ENCODE measurements around the gene ATP11B. TPM values are rescaled to one million over a fixed set of nuclear protein-coding genes. Genes with fewer than 3 reads are reported as not detected.

Gene ATP11B
- total RNA-seq, 8 experiments from 2014 or later, result 16.8 to 45.6 (median 28.7) TPM

- Histone ChIP-seq H3K4me1 (replicated peaks in 1 of 2) (no peaks in the 10 kb centered on the region), H3K27ac (no peak overlapping the region), H3K4me3 (no peak overlapping the region)
- in situ Hi-C loops (cut with MboI; ENCODE audit: low pct_unique_long_range_greater_than_20kb in 2 of 9, low sequenced_read_pairs in 9 of 9, unreplicated experiment in 9 of 9), result no loop called here
- 49 to 100% (median 69%) methylated on average over 2 to 5 of the region's 5 CpGs; no CpG with 5 or more reads in 2 of the 10 experiments for WGBS, 10 experiments
- ATAC-seq (replicated peaks in 6 of 8), result peak in 4 of 8 experiments; percentile 26 to 81 (median 45)
These were observed 118.4 kb downstream of the ATP11B start for GRCh38 chr3:182911782-182912111.

DNA sequence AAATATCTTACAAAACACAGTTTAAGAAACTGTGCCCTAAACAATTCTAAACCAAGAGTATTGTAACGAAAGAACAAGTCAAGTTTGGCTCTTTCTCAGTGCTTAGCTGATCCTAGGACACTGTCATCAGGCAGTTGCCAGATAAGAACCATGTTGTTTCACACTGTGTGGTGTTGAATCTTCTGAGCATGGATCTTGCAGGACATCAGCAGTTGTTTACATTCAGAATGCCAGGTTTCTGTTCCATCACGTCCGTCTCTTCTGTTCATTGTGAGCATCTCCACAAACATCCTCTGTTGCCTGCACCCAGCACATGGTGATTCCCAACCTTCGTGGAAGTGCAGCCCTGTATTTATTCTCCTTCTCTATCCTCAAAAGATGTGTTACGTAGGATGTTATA is 119.2 kb downstream of the ATP11B start:
- WGBS, 10 experiments, result 69 to 100% (median 89%) methylated on average over 1 to 5 of the region's 5 CpGs; no CpG with 5 or more reads in 3 of the 10 experiments
- ATAC-seq (replicated peaks in 6 of 8), result no peak
- Histone ChIP-seq H3K27ac (no peak overlapping the region), H3K4me3 (no peak overlapping the region), H3K4me1 (replicated peaks in 1 of 2) (no peaks in the 10 kb centered on the region)
- in situ Hi-C loops (cut with MboI; ENCODE audit: low pct_unique_long_range_greater_than_20kb in 2 of 9, low sequenced_read_pairs in 9 of 9, unreplicated experiment in 9 of 9), result no loop called here

DNA sequence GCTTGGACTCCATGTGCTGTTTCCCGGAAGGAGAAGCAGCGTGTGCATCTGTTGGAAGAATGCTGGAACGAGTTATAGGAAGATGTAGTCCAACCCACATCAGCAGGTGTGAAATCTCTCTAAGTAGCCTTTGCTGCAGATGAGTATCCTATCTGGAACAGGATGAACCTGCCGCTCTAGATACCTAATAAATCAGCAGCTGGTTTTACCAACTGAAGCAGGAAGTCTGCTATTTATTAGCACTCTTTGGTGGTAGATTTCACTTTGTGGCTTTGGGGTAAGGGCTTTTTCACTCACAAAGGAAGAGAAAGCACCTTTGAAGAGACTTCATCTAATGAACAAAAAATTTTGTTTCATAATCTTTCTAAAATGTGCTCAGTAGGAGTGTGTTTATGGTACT is 120.6 kb downstream of the ATP11B start:
- no peak for ATAC-seq (replicated peaks in 6 of 8)
- in situ Hi-C loops (cut with MboI; ENCODE audit: low pct_unique_long_range_greater_than_20kb in 2 of 9, low sequenced_read_pairs in 9 of 9, unreplicated experiment in 9 of 9), result no loop called here
- H3K27ac ChIP-seq, result no peak overlapping the region
- 25 to 97% (median 77%) methylated on average over 1 to 4 of the region's 4 CpGs; no CpG with 5 or more reads in 3 of the 10 experiments for WGBS, 10 experiments
- no peaks in the 10 kb centered on the region for H3K4me1 ChIP-seq (replicated peaks in 1 of 2)
- no peak overlapping the region for H3K4me3 ChIP-seq

GRCh38 chr3:182914341-182914740 is 121.0 kb downstream of the ATP11B start:
- no peak overlapping the region for H3K4me3 ChIP-seq
- in situ Hi-C loops (cut with MboI; ENCODE audit: low pct_unique_long_range_greater_than_20kb in 2 of 9, low sequenced_read_pairs in 9 of 9, unreplicated experiment in 9 of 9), result no loop called here
- no peaks in the 10 kb centered on the region for H3K4me1 ChIP-seq (replicated peaks in 1 of 2)
- no peak for ATAC-seq (replicated peaks in 6 of 8)
- 30 to 100% (median 86%) methylated on average over 1 of the region's 1 CpG; no CpG with 5 or more reads in 3 of the 10 experiments for WGBS, 10 experiments
- no peak overlapping the region for H3K27ac ChIP-seq

DNA sequence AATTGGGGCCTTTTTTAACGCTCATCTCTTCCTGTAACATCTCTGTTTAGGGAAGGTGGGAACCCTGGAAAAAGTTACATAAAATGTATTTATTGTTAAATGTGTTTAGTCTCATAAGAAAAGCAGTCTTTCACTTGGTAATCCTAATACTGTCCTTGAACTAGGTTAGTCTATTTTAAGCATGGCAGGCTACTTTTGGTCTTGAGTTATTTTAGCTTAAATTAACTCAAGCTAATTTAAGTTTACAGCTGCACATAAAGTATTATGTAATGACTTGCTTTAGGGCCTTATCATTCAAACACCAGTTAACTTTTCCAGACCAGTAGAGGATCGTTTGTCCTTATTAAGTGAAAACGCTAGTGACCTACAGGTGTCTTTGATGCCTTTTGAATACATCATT is 123.8 kb downstream of the ATP11B start:
- in situ Hi-C loops (cut with MboI; ENCODE audit: low pct_unique_long_range_greater_than_20kb in 2 of 9, low sequenced_read_pairs in 9 of 9, unreplicated experiment in 9 of 9), result no loop called here
- no peak for ATAC-seq (replicated peaks in 6 of 8)
- no peak overlapping the region for H3K4me3 ChIP-seq
- no peak overlapping the region for H3K27ac ChIP-seq
- H3K4me1 ChIP-seq (replicated peaks in 1 of 2), result no peaks in the 10 kb centered on the region
- WGBS, 10 experiments, result 46 to 100% (median 80%) methylated on average over 1 to 3 of the region's 3 CpGs

GRCh38 chr3:182919866-182920357 is 126.6 kb downstream of the ATP11B start:
- in situ Hi-C loops (cut with MboI; ENCODE audit: low pct_unique_long_range_greater_than_20kb in 2 of 9, low sequenced_read_pairs in 9 of 9, unreplicated experiment in 9 of 9), result no loop called here
- Histone ChIP-seq H3K27ac (no peak overlapping the region), H3K4me1 (replicated peaks in 1 of 2) (no peaks in the 10 kb centered on the region), H3K4me3 (no peak overlapping the region)
- no peak for ATAC-seq (replicated peaks in 6 of 8)
- 53 to 94% (median 73%) methylated on average over 2 to 5 of the region's 5 CpGs for WGBS, 10 experiments

DNA sequence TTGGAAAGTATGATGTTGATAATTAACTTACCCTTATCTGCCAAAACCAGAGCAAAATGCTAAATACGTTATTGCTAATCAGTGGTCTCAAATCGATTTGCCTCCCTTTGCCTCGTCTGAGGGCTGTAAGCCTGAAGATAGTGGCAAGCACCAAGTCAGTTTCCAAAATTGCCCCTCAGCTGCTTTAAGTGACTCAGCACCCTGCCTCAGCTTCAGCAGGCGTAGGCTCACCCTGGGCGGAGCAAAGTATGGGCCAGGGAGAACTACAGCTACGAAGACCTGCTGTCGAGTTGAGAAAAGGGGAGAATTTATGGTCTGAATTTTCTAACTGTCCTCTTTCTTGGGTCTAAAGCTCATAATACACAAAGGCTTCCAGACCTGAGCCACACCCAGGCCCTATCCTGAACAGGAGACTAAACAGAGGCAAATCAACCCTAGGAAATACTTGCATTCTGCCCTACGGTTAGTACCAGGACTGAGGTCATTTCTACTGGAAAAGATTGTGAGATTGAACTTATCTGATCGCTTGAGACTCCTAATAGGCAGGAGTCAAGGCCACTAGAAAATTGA is 127.3 kb downstream of the ATP11B start:
- Histone ChIP-seq H3K4me1 (replicated peaks in 1 of 2) (no peaks in the 10 kb centered on the region), H3K4me3 (no peak overlapping the region), H3K27ac (no peak overlapping the region)
- in situ Hi-C loops (cut with MboI; ENCODE audit: low pct_unique_long_range_greater_than_20kb in 2 of 9, low sequenced_read_pairs in 9 of 9, unreplicated experiment in 9 of 9), result no loop called here
- WGBS, 10 experiments, result 48 to 100% (median 68%) methylated on average over 1 to 9 of the region's 9 CpGs
- ATAC-seq (replicated peaks in 6 of 8), result peak in 7 of 8 experiments; percentile 16 to 85 (median 47)

DNA sequence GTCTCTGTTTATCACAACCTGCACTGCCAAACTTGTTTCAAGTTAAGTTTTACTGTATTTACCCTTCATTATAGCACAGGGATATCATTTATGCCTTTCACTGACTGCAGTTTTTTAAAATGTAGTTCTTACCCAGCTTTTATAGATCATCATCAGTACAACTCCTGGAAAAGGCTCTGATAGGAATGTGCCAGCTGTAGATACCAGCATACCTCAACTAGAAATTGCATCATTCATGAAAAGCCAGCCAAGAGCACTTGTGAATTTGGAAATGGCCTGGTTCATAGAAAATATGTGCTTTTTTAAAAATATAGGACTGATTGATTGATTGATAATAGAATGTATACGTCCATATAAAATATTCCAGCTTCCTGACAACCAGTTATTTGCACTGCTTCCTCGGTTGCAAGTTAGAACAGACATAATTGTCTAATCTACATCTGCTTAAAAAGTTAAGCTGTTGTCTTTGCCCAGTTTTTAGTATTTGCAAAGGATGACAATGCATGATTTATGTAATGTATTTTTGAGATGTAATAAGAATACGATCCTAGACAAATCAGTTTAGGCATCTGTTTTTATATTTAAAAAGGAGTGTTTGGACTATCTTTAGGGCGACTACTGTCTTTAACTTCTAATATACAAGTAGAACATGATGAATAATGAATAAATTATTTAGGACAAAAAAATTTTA is 128.5 kb downstream of the ATP11B start:
- Histone ChIP-seq H3K4me3 (no peak overlapping the region), H3K4me1 (replicated peaks in 1 of 2) (no peaks in the 10 kb centered on the region), H3K27ac (no peak overlapping the region)
- in situ Hi-C loops (cut with MboI; ENCODE audit: low pct_unique_long_range_greater_than_20kb in 2 of 9, low sequenced_read_pairs in 9 of 9, unreplicated experiment in 9 of 9), result no loop called here
- no peak for ATAC-seq (replicated peaks in 6 of 8)
- 53 to 96% (median 90%) methylated on average over 2 to 4 of the region's 4 CpGs for WGBS, 10 experiments

DNA sequence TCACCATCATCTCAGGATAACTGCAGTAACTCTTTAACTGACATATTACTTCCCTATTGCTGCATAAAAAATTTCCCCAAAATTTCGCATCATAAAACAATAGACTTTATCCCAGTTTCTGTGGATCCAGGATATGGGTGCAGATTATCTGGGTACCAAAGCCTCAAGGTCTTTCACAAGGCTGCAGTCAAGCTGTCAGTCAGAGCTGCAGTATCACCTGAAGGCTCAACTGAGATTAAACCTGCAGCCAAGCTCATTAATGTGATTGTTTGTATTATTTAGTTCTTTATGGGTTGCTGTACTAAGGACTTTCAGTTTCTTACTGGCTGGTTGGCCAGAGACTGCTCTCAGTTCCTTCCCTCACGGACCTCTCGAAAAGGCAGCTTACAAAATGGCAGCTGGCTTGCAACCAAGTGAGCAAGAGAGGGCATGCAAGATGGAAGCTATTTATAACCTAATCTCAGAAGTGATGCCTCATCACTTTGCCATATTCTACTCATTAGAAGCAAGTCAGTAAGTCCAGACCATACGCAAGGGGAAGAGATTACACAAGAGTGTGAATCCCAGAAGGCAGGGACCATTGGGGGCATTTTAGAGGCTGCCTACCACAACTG is 132.1 kb downstream of the ATP11B start:
- Histone ChIP-seq H3K27ac (no peak overlapping the region), H3K4me1 (replicated peaks in 1 of 2) (no peaks in the 10 kb centered on the region), H3K4me3 (no peak overlapping the region)
- in situ Hi-C loops (cut with MboI; ENCODE audit: low pct_unique_long_range_greater_than_20kb in 2 of 9, low sequenced_read_pairs in 9 of 9, unreplicated experiment in 9 of 9), result no loop called here
- WGBS, 10 experiments, result 60 to 100% (median 91%) methylated on average over 1 to 4 of the region's 4 CpGs; no CpG with 5 or more reads in 3 of the 10 experiments
- peak in 2 of 8 experiments; percentile 27 to 63 for ATAC-seq (replicated peaks in 6 of 8)

- H3K27ac ChIP-seq, result no peak overlapping the region
- no peak overlapping the region for H3K4me3 ChIP-seq
- ATAC-seq (replicated peaks in 6 of 8), result no peak
- H3K4me1 ChIP-seq (replicated peaks in 1 of 2), result no peaks in the 10 kb centered on the region
- WGBS, 10 experiments, result 71 to 100% (median 92%) methylated on average over 1 to 3 of the region's 3 CpGs
- in situ Hi-C loops (cut with MboI; ENCODE audit: low pct_unique_long_range_greater_than_20kb in 2 of 9, low sequenced_read_pairs in 9 of 9, unreplicated experiment in 9 of 9), result no loop called here
These were observed 132.6 kb downstream of the ATP11B start for GRCh38 chr3:182925944-182926337.

DNA sequence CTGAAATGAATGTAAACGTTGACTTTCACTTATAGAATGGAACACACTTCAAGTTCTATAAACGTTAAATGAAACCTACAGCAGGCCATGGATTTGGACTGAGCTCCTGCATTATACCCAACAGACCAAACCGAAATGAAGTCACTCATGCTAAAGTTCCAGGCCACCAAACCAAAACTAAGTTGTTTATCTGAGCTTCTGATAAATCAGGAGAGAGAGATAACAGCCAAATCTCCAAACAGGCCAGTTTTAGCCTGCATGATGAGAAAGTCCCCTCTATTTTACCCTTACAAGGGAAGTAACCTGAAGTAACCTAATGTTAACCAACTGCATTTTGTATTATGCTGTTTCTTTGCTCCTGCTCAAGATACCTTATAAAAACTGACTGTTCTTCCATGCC is 142.5 kb downstream of the ATP11B start:
- H3K27ac ChIP-seq, result no peak overlapping the region
- 79 to 100% (median 95%) methylated on average over 1 to 3 of the region's 3 CpGs; no CpG with 5 or more reads in 1 of the 10 experiments for WGBS, 10 experiments
- no peaks in the 10 kb centered on the region for H3K4me1 ChIP-seq (replicated peaks in 1 of 2)
- in situ Hi-C loops (cut with MboI; ENCODE audit: low pct_unique_long_range_greater_than_20kb in 2 of 9, low sequenced_read_pairs in 9 of 9, unreplicated experiment in 9 of 9), result no loop called here
- no peak overlapping the region for H3K4me3 ChIP-seq
- ATAC-seq (replicated peaks in 6 of 8), result no peak

DNA sequence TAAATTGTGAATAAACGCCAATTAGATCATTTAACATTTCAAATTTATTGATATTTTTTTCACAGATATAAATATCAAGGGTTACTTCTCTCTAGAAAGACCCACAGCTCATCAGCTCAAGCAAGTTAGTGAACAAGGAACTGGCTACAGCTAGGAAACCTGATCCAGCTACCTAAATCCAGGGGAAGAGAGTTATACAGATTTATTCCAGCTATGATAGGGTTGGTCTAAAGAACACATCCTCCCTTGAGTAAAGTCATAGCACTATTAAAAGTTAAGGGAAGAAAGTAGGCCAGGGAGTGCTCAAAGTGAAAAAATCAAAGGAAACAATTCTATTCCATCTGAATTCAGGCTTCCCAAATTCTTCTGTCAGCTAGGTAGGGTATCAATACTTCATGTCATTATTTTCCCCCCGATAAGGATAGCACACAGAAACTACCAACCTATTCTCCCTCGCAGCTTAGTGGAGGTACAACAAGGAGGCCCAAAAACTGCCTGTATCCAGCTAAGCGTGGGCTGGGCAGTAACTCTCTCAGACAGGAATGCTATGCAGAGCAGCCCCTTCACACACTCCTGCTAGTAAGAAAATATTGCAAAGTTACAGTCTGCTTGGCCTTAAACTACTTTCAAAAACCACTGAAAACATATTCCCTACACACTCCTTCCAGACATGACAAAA is 143.1 kb downstream of the ATP11B start:
- no peak overlapping the region for H3K4me3 ChIP-seq
- no peak overlapping the region for H3K27ac ChIP-seq
- in situ Hi-C loops (cut with MboI; ENCODE audit: low pct_unique_long_range_greater_than_20kb in 2 of 9, low sequenced_read_pairs in 9 of 9, unreplicated experiment in 9 of 9), result no loop called here
- peak in 1 of 8 experiments; percentile 31 for ATAC-seq (replicated peaks in 6 of 8)
- no peaks in the 10 kb centered on the region for H3K4me1 ChIP-seq (replicated peaks in 1 of 2)
- 60 to 100% (median 90%) methylated on average over 1 to 4 of the region's 4 CpGs; no CpG with 5 or more reads in 2 of the 10 experiments for WGBS, 10 experiments

DNA sequence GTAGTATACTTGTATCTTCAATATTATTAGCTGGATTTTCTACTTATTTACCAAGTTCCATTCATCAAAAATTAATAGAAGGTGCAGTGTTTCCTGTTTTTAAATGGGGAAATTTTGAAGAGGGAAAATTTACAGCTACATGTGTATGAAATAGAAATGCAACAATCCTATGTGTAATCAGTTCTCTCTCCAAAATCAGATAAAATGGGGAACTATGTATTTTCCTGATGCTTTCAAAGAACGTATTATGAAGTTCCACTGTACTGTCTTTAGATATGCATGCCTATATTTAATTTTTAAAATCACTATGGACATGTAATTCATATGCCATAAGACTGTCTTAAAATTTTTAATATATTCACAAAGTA is 143.6 kb downstream of the ATP11B start:
- in situ Hi-C loops (cut with MboI; ENCODE audit: low pct_unique_long_range_greater_than_20kb in 2 of 9, low sequenced_read_pairs in 9 of 9, unreplicated experiment in 9 of 9), result no loop called here
- H3K4me3 ChIP-seq, result no peak overlapping the region
- H3K4me1 ChIP-seq (replicated peaks in 1 of 2), result no peaks in the 10 kb centered on the region
- ATAC-seq (replicated peaks in 6 of 8), result no peak
- WGBS, 10 experiments, result 63 to 100% (median 90%) methylated on average over 1 of the region's 1 CpG
- H3K27ac ChIP-seq, result no peak overlapping the region

Measured in motor neuron (in vitro differentiated cells).